Mesenchymal stem cell (in vitro differentiated cells and primary cell): Measurements from ENCODE around the gene CSRNP3.

Experiments used
- DNase-seq: peaks from one replicate; pipeline ENCODE4 v3.0.0-alpha.2; 2013
- H2AFZ ChIP-seq: one replicate; pipeline ENCODE4 v1.6.1; 2013; ENCODE audit warnings: low read depth, mild to moderate bottlenecking, control low read depth, inconsistent platforms, low read length, moderate library complexity
- H2AK5ac ChIP-seq: 2 replicates; pipeline ENCODE4 v1.6.1; 2013; ENCODE audit warnings: low read length, moderate library complexity, mild to moderate bottlenecking, inconsistent platforms; ENCODE audit not compliant: severe bottlenecking
- H2BK120ac ChIP-seq: one replicate; pipeline ENCODE4 v1.6.1; 2013; ENCODE audit warnings: low read depth, mild to moderate bottlenecking, inconsistent platforms, low read length, moderate library complexity
- H2BK12ac ChIP-seq, 2 experiments: one replicate each; pipeline ENCODE4 v1.6.1; 2013; ENCODE audit warnings: inconsistent platforms in 2 of 2, low read length in 2 of 2, mild to moderate bottlenecking in 2 of 2, moderate library complexity in 2 of 2, control low read depth in 1 of 2
- H2BK15ac ChIP-seq: one replicate; pipeline ENCODE4 v1.6.1; 2013; ENCODE audit warnings: mild to moderate bottlenecking, low read depth, inconsistent platforms; ENCODE audit not compliant: poor library complexity, severe bottlenecking
- H2BK5ac ChIP-seq: 2 replicates; pipeline ENCODE4 v1.6.1; 2013; ENCODE audit warnings: low read depth, mild to moderate bottlenecking, low read length, control low read depth, inconsistent platforms; ENCODE audit not compliant: poor library complexity, severe bottlenecking
- H3K14ac ChIP-seq, 2 experiments: one replicate each; pipeline ENCODE4 v1.6.1; 2013; ENCODE audit warnings: inconsistent platforms in 2 of 2, low read length in 2 of 2, control low read depth in 1 of 2, mild to moderate bottlenecking in 1 of 2, moderate library complexity in 1 of 2
- H3K18ac ChIP-seq, 2 experiments: one replicate each; pipeline ENCODE4 v1.6.1; 2013; ENCODE audit warnings: inconsistent platforms in 2 of 2, low read length in 2 of 2, control low read depth in 1 of 2, low read depth in 1 of 2, mild to moderate bottlenecking in 1 of 2
- H3K23ac ChIP-seq, 2 experiments: one replicate each; pipeline ENCODE4 v1.6.1; 2013; ENCODE audit warnings: inconsistent platforms in 2 of 2, low read length in 2 of 2, mild to moderate bottlenecking in 2 of 2, moderate library complexity in 2 of 2, control low read depth in 1 of 2
- H3K27ac ChIP-seq: 2 replicates; pipeline ENCODE4 v1.5.1; 2013; ENCODE audit warnings: mild to moderate bottlenecking, moderate library complexity, low read length, control low read depth, inconsistent platforms; ENCODE audit not compliant: poor library complexity, severe bottlenecking
- H3K27me3 ChIP-seq, 2 experiments: 2 replicates each; pipeline versions ENCODE4 v1.6.1 to v1.7.0; 2013; ENCODE audit warnings: low read length in 2 of 2, mild to moderate bottlenecking in 2 of 2, moderate library complexity in 2 of 2, control low read depth in 1 of 2, inconsistent platforms in 1 of 2; ENCODE audit not compliant: control insufficient read depth in 1 of 2, insufficient read depth in 1 of 2
- H3K36me3 ChIP-seq, 2 experiments: 2 replicates each; pipeline versions ENCODE4 v1.6.1 to v1.7.0; 2013; ENCODE audit warnings: low read length in 2 of 2, control low read depth in 1 of 2, inconsistent platforms in 1 of 2, low read depth in 1 of 2, mild to moderate bottlenecking in 1 of 2; ENCODE audit not compliant: insufficient read depth in 2 of 2, control insufficient read depth in 1 of 2
- H3K4ac ChIP-seq, 2 experiments: one replicate each; pipeline ENCODE4 v1.6.1; 2013; ENCODE audit warnings: inconsistent platforms in 2 of 2, low read length in 2 of 2, mild to moderate bottlenecking in 2 of 2, moderate library complexity in 2 of 2, control low read depth in 1 of 2, low read depth in 1 of 2
- H3K4me1 ChIP-seq: 2 replicates; pipeline ENCODE4 v1.6.1; 2013; ENCODE audit warnings: low read depth, low read length, control low read depth; ENCODE audit not compliant: control insufficient read depth, insufficient read depth
- H3K4me2 ChIP-seq: 2 replicates; pipeline ENCODE4 v1.6.1; 2013; ENCODE audit warnings: low read length, mild to moderate bottlenecking, inconsistent platforms; ENCODE audit not compliant: poor library complexity, severe bottlenecking
- H3K4me3 ChIP-seq, 2 experiments: 2 replicates each; pipeline versions ENCODE4 v1.5.1 to v1.7.0; 2013; ENCODE audit warnings: low read length in 2 of 2, mild to moderate bottlenecking in 2 of 2, control low read depth in 1 of 2, low read depth in 1 of 2; ENCODE audit not compliant: insufficient read depth in 1 of 2
- H3K79me1 ChIP-seq: replicated peaks from 2 replicates; pipeline ENCODE4 v1.6.1; 2013; ENCODE audit warnings: mild to moderate bottlenecking, control low read depth, low read length, inconsistent platforms; ENCODE audit not compliant: poor library complexity, severe bottlenecking
- H3K9ac ChIP-seq: 2 replicates; pipeline ENCODE4 v1.7.0; 2013; ENCODE audit warnings: mild to moderate bottlenecking, low read length, moderate library complexity
- H3K9me3 ChIP-seq: 2 replicates; pipeline ENCODE4 v1.7.0; 2013; ENCODE audit warnings: mild to moderate bottlenecking, low read length; ENCODE audit not compliant: control insufficient read depth
- H4K8ac ChIP-seq: one replicate; pipeline ENCODE4 v1.6.1; 2013; ENCODE audit warnings: inconsistent platforms, mild to moderate bottlenecking, low read length, moderate library complexity
- H4K91ac ChIP-seq: one replicate; pipeline ENCODE4 v1.6.1; 2013; ENCODE audit warnings: mild to moderate bottlenecking, low read length, inconsistent platforms
- WGBS: methylation state at CpG from one replicate; pipeline ENCODE4 v1.1.7; 2013; ENCODE audit warnings: mixed read lengths; 5-methylcytosine and 5-hydroxymethylcytosine counted together

CSRNP3 gene

GRCh38 chr2:165667375-165667774 lies 197.9 kb downstream of the CSRNP3 start:
- Histone ChIP-seq H3K4me2 (no peak overlapping the region), H4K91ac (no peak overlapping the region), H3K9me3 (peaks cover 8% of the 10 kb centered on the region), H3K4ac (no peak overlapping the region), H2BK12ac (no peak overlapping the region), H3K4me3 (no peak overlapping the region), H2AFZ (no peak overlapping the region), H3K9ac (no peak overlapping the region), H3K36me3 (no peaks in the 10 kb centered on the region), H3K27ac (no peak overlapping the region), H2BK5ac (no peak overlapping the region), H3K79me1 (no peaks in the 10 kb centered on the region), H2BK120ac (no peak overlapping the region), H2AK5ac (no peak overlapping the region), H3K14ac (no peak overlapping the region), H2BK15ac (no peak overlapping the region), H3K23ac (no peak overlapping the region), H3K4me1 (no peaks in the 10 kb centered on the region), H3K18ac (no peak overlapping the region), H3K27me3 (no peaks in the 10 kb centered on the region), H4K8ac (no peak overlapping the region)
- WGBS = 42% methylated on average over 2 of the region's 2 CpGs
- DNase-seq = no peak

DNA sequence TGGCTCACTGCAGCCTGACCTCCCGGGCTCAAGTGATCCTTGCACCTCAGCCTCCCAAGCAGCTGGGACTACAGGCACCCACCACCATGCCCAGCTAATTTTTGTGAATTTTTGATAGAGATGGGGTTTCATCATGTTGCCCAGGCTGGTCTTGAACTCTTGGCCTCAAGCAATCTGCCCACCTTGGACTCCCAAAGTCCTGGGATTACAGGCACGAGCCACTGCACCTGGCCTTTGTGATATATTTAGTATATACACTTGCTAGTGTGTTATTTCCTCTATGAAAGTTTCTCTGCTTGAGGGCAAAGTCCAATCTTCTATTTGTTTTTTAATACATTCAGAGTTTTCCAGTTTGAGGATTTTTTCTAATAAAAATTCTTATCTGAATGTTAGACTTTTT lies 205.3 kb downstream of the CSRNP3 start:
- WGBS = no CpG with 5 or more reads among the region's 2 CpGs
- Histone ChIP-seq H3K9me3 (peaks cover 8% of the 10 kb centered on the region), H3K14ac (no peak overlapping the region), H3K4me3 (no peak overlapping the region), H3K9ac (no peak overlapping the region), H2AFZ (no peak overlapping the region), H2BK5ac (no peak overlapping the region), H2AK5ac (no peak overlapping the region), H2BK12ac (no peak overlapping the region), H4K91ac (no peak overlapping the region), H3K4ac (no peak overlapping the region), H2BK120ac (no peak overlapping the region), H3K36me3 (peaks cover 0 to 7% of the 10 kb centered on the region in 2 experiments), H3K79me1 (no peaks in the 10 kb centered on the region), H4K8ac (no peak overlapping the region), H3K4me1 (no peaks in the 10 kb centered on the region), H2BK15ac (no peak overlapping the region), H3K27ac (no peak overlapping the region), H3K23ac (no peak overlapping the region), H3K27me3 (no peaks in the 10 kb centered on the region), H3K4me2 (no peak overlapping the region), H3K18ac (no peak overlapping the region)
- no peak for DNase-seq

DNA sequence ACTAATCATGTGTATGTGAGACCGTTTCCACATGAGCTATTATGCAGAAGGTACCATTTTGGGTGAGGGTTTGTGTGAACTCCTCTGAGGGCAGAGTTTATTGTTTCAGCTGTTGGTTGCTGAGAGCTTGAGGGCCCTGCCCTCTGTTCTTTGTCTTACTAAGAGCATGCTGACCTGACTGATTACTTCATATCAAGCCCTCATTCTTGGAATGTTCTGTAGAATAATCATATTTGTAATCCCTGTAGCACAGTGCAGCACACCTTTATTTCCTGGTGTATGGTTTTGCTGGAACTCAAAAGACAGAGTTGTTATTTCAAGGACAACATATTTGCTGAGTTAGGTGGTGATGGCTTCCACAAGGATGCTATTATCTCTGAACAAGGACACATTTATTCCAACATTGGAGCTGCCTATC lies 206.1 kb downstream of the CSRNP3 start:
- no peak overlapping the region for H2AK5ac ChIP-seq
- no peak for DNase-seq
- no peak overlapping the region for H3K27ac ChIP-seq
- H4K91ac ChIP-seq = no peak overlapping the region
- no peak overlapping the region for H3K4ac ChIP-seq
- no peak overlapping the region for H2BK12ac ChIP-seq
- H3K18ac ChIP-seq = no peak overlapping the region
- H3K4me3 ChIP-seq = no peak overlapping the region
- H3K27me3 ChIP-seq = no peaks in the 10 kb centered on the region
- H3K9ac ChIP-seq = no peak overlapping the region
- no peaks in the 10 kb centered on the region for H3K4me1 ChIP-seq
- peaks cover 0 to 7% of the 10 kb centered on the region in 2 experiments for H3K36me3 ChIP-seq
- no peaks in the 10 kb centered on the region for H3K79me1 ChIP-seq
- H3K4me2 ChIP-seq = no peak overlapping the region
- no peak overlapping the region for H2BK15ac ChIP-seq
- no peak overlapping the region for H4K8ac ChIP-seq
- no peak overlapping the region for H2BK5ac ChIP-seq
- H3K9me3 ChIP-seq = peaks cover 8% of the 10 kb centered on the region
- 87% methylated on average over 1 of the region's 1 CpG for WGBS
- no peak overlapping the region for H3K23ac ChIP-seq
- no peak overlapping the region for H3K14ac ChIP-seq
- no peak overlapping the region for H2BK120ac ChIP-seq
- H2AFZ ChIP-seq = no peak overlapping the region

- no peak overlapping the region for H3K9ac ChIP-seq
- no peaks in the 10 kb centered on the region for H3K27me3 ChIP-seq
- WGBS = 97% methylated on average over 13 of the region's 13 CpGs
- no peak for DNase-seq
- H4K91ac ChIP-seq = no peak overlapping the region
- H3K27ac ChIP-seq = no peak overlapping the region
- no peaks in the 10 kb centered on the region for H3K79me1 ChIP-seq
- no peak overlapping the region for H2BK12ac ChIP-seq
- no peak overlapping the region for H4K8ac ChIP-seq
- no peak overlapping the region for H3K4me3 ChIP-seq
- no peaks in the 10 kb centered on the region for H3K9me3 ChIP-seq
- H3K4ac ChIP-seq = no peak overlapping the region
- no peak overlapping the region for H2BK120ac ChIP-seq
- no peak overlapping the region for H2BK5ac ChIP-seq
- H3K4me1 ChIP-seq = no peaks in the 10 kb centered on the region
- H3K36me3 ChIP-seq = peaks cover 0 to 7% of the 10 kb centered on the region in 2 experiments
- H3K18ac ChIP-seq = no peak overlapping the region
- H2BK15ac ChIP-seq = no peak overlapping the region
- H2AK5ac ChIP-seq = no peak overlapping the region
- H2AFZ ChIP-seq = no peak overlapping the region
- no peak overlapping the region for H3K23ac ChIP-seq
- no peak overlapping the region for H3K14ac ChIP-seq
- H3K4me2 ChIP-seq = no peak overlapping the region
Measured at GRCh38 chr2:165678882-165679281, 209.4 kb downstream of the CSRNP3 start.
